ENCODE measurements around the gene FMNL2. TPM values are rescaled to one million over a fixed set of nuclear protein-coding genes. Genes with fewer than 3 reads are reported as not detected.

FMNL2 gene
- total and polyA plus RNA-seq, 12 donors = 3.3 to 16.0 (median 4.5) TPM

- intact Hi-C loops (cut with DNase I) = loop anchor here in 1 of 10 donors (10.0 kb wide), 1 partner anchor 122 kb away; no protein-coding TSS in a partner anchor
- Histone ChIP-seq H3K4me1 (no peaks in the 10 kb centered on the region), H3K27me3 (no peaks in the 10 kb centered on the region), H3K27ac (no peak overlapping the region), H3K36me3 (no peaks in the 10 kb centered on the region), H3K9me3 (no peaks in the 10 kb centered on the region), H3K4me3 (no peak overlapping the region)
- WGBS, 2 donors = 96 to 100% methylated on average over 3 of the region's 3 CpGs
- TF ChIP-seq CTCF (IDR thresholded peaks at IDR 0.05) = no peak
- ATAC-seq = no peak
- DNase-seq = no peak
Observed at GRCh38 chr2:152326710-152327109, 8.3 kb upstream of the FMNL2 start.

GRCh38 chr2:152328013-152328412, 7.0 kb upstream of the FMNL2 start:
- WGBS, 2 donors = 87 to 94% methylated on average over 2 of the region's 2 CpGs
- Histone ChIP-seq H3K9me3 (no peaks in the 10 kb centered on the region), H3K4me1 (no peaks in the 10 kb centered on the region), H3K4me3 (no peak overlapping the region), H3K36me3 (no peaks in the 10 kb centered on the region), H3K27me3 (no peaks in the 10 kb centered on the region), H3K27ac (no peak overlapping the region)
- intact Hi-C loops (cut with DNase I) = loop anchor here in 1 of 10 donors (10.0 kb wide), 1 partner anchor 123 kb away; no protein-coding TSS in a partner anchor
- TF ChIP-seq CTCF (IDR thresholded peaks at IDR 0.05) = no peak
- DNase-seq (no peak), ATAC-seq (no peak)

- ATAC-seq = no peak
- WGBS, 2 donors = 75 to 76% methylated on average over 4 of the region's 4 CpGs
- no peak overlapping the region for H3K4me3 ChIP-seq
- intact Hi-C loops (cut with DNase I) = loop anchor here in 9 of 10 donors (5.0 to 10.0 kb wide), 12 partner anchors 74 to 304 kb away; partner anchors contain the start of gene STAM2 (in 1 of the 9)
- H3K27me3 ChIP-seq = peaks cover 0 to 11% (median 0%) of the 10 kb centered on the region in 7 donors
- peaks cover 0 to 8% (median 5%) of the 10 kb centered on the region in 9 donors for H3K4me1 ChIP-seq
- no peak for DNase-seq
- no peak overlapping the region for H3K27ac ChIP-seq
- no peaks in the 10 kb centered on the region for H3K9me3 ChIP-seq
- TF ChIP-seq CTCF (IDR thresholded peaks at IDR 0.05) = no peak
- H3K36me3 ChIP-seq = no peaks in the 10 kb centered on the region
Observed at GRCh38 chr2:152330235-152330866, 4.6 kb upstream of the FMNL2 start.

GRCh38 chr2:152334701-152335015, 316 bp upstream of the FMNL2 start:
- peak overlapping the region in 9 of 10 donors; percentile 62 to 88 (median 78) for H3K27ac ChIP-seq

More at GRCh38 chr2:152334701-152335015, 316 bp upstream of the FMNL2 start:
- H3K27me3 ChIP-seq = peaks cover 0 to 25% (median 0%) of the 10 kb centered on the region in 7 donors
- TF ChIP-seq CTCF (IDR thresholded peaks at IDR 0.05) = no peak
- no peak for ATAC-seq
- WGBS, 2 donors = 6 to 11% methylated on average over 11 of the region's 11 CpGs
- intact Hi-C loops (cut with DNase I) = loop anchor here in 9 of 10 donors (5.0 to 10.0 kb wide), 15 partner anchors 70 to 300 kb away; partner anchors contain the start of gene STAM2 (in 1 of the 9)
- DNase-seq = no peak
- H3K4me3 ChIP-seq = peak overlapping the region; percentile 70 to 99 (median 96)
- no peaks in the 10 kb centered on the region for H3K36me3 ChIP-seq
- peaks cover 0 to 36% (median 15%) of the 10 kb centered on the region in 9 donors for H3K4me1 ChIP-seq
- H3K9me3 ChIP-seq = no peaks in the 10 kb centered on the region
